GM21786 (cell line): ENCODE measurements around the gene SMIM5.
"Not testable (repeated sequence)": the region's sequence is repeated elsewhere in the genome, so short reads cannot be mapped to it uniquely, and the experiment has no call there.

Experiments
- ATAC-seq: cut with Tn5 transposase; IDR thresholded peaks from one replicate; pipeline ENCODE4 v1.9.1; 2021; ENCODE audit not compliant: unreplicated experiment

Gene SMIM5

GRCh38 chr17:75624021-75624420, 9.2 kb upstream of the SMIM5 start:
- ATAC-seq, result no peak

- no peak for ATAC-seq
Observed at GRCh38 chr17:75624714-75625345, 8.4 kb upstream of the SMIM5 start.

- no peak for ATAC-seq
Observed at GRCh38 chr17:75625813-75626486, 7.3 kb upstream of the SMIM5 start.

GRCh38 chr17:75626496-75627038, 6.7 kb upstream of the SMIM5 start:
- no peak for ATAC-seq

GRCh38 chr17:75627094-75627493, 6.1 kb upstream of the SMIM5 start:
- ATAC-seq, result no peak

- no peak for ATAC-seq
Observed at GRCh38 chr17:75628425-75628824, 4.8 kb upstream of the SMIM5 start.

- ATAC-seq, result no peak
Observed at GRCh38 chr17:75629157-75629556, 4.1 kb upstream of the SMIM5 start.

- ATAC-seq, result no peak
Observed at GRCh38 chr17:75630071-75630917, 2.9 kb upstream of the SMIM5 start.

GRCh38 chr17:75631353-75631752, 1.9 kb upstream of the SMIM5 start:
- ATAC-seq, result no peak

- ATAC-seq, result no peak
Observed at GRCh38 chr17:75632428-75632827, 806 bp upstream of the SMIM5 start.

- no peak for ATAC-seq
Observed at GRCh38 chr17:75633486-75634375, 497 bp downstream of the SMIM5 start.

- ATAC-seq, result no peak
Observed at GRCh38 chr17:75634376-75634740, 1.1 kb downstream of the SMIM5 start.

GRCh38 chr17:75634754-75635609, 1.7 kb downstream of the SMIM5 start:
- ATAC-seq, result no peak

- ATAC-seq, result no peak
Observed at GRCh38 chr17:75635610-75636202, 2.5 kb downstream of the SMIM5 start.

GRCh38 chr17:75636381-75637142, 3.3 kb downstream of the SMIM5 start:
- ATAC-seq, result no peak

- ATAC-seq, result no peak
Observed at GRCh38 chr17:75637143-75637538, 3.9 kb downstream of the SMIM5 start.

- no peak for ATAC-seq
Observed at GRCh38 chr17:75637551-75637950, 4.3 kb downstream of the SMIM5 start.

GRCh38 chr17:75638039-75638438, 4.8 kb downstream of the SMIM5 start:
- ATAC-seq, result not testable (repeated sequence)

- no peak for ATAC-seq
Observed at GRCh38 chr17:75638893-75639292, 5.7 kb downstream of the SMIM5 start.
